ENCODE results near the gene CCDC134. TPM values are rescaled to one million over a fixed set of nuclear protein-coding genes. Genes with fewer than 3 reads are reported as not detected.

The CCDC134 gene
- total RNA-seq, 4 donors from 2014 or later, result 10.1 to 22.0 (median 15.2) TPM

DNA sequence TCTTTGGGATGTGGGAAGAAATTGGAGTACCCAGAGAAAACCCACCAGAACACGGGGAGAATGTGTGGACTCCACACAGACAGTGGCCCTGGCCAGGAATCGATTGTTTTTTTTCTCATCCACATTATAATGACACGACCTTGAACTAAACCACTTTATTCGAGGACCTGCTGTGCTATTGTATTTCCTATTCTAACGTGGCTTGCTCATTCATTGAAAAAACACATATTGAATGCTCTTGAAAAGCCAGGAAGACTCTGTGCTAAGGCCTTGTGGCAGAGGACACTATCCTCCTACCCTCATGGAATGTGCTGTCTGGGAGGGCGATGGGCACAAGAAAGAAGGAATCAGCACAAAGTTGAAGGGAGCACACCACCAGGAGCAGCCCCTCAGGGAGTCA is 23.3 kb downstream of the CCDC134 start:
- no peaks in the 10 kb centered on the region for H3K9me3 ChIP-seq
- DNase-seq (ENCODE audit: low spot score in 2 of 2), result no peak
- no peak for TF ChIP-seq POLR2AphosphoS5 (IDR thresholded peaks at IDR 0.05)
- TF ChIP-seq EP300 (IDR thresholded peaks at IDR 0.05), result no peak
- TF ChIP-seq, protein P1, sequence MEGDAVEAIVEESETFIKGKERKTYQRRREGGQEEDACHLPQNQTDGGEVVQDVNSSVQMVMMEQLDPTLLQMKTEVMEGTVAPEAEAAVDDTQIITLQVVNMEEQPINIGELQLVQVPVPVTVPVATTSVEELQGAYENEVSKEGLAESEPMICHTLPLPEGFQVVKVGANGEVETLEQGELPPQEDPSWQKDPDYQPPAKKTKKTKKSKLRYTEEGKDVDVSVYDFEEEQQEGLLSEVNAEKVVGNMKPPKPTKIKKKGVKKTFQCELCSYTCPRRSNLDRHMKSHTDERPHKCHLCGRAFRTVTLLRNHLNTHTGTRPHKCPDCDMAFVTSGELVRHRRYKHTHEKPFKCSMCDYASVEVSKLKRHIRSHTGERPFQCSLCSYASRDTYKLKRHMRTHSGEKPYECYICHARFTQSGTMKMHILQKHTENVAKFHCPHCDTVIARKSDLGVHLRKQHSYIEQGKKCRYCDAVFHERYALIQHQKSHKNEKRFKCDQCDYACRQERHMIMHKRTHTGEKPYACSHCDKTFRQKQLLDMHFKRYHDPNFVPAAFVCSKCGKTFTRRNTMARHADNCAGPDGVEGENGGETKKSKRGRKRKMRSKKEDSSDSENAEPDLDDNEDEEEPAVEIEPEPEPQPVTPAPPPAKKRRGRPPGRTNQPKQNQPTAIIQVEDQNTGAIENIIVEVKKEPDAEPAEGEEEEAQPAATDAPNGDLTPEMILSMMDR (IDR thresholded peaks at IDR 0.05), result no peak
- TF ChIP-seq POLR2A (IDR thresholded peaks at IDR 0.05), result no peak
- no peak overlapping the region for H3K27ac ChIP-seq
- H3K4me3 ChIP-seq, result no peak overlapping the region
- peaks cover 12% of the 10 kb centered on the region for H3K4me1 ChIP-seq
- no peaks in the 10 kb centered on the region for H3K36me3 ChIP-seq
- WGBS, result 93% methylated on average over 6 of the region's 6 CpGs
- H3K27me3 ChIP-seq, result no peaks in the 10 kb centered on the region

DNA sequence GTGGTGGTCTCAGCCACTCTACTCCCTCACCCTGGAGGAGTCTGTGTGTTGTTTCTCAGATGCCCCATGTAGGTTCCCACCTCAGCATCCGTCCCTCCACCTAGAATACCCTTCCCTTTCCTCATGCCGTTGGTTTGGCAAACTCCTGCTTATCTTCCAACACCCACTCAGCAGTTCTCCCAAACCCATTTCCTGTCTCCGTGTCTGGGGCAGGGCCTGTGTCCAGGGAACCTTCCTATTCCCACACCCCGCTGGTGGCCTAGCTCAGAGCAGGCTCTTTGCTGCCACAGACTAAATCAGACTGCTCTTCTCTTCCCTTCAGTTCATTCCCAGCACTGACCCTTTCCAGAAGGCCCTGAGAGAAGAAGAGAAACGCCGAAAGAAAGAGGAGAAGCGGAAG is 24.9 kb downstream of the CCDC134 start:
- Histone ChIP-seq H3K36me3 (no peaks in the 10 kb centered on the region), H3K4me1 (peaks cover 12% of the 10 kb centered on the region), H3K27ac (no peak overlapping the region), H3K27me3 (no peaks in the 10 kb centered on the region), H3K4me3 (no peak overlapping the region), H3K9me3 (no peaks in the 10 kb centered on the region)
- TF ChIP-seq POLR2AphosphoS5 (IDR thresholded peaks at IDR 0.05), result no peak
- TF ChIP-seq, protein P1 (IDR thresholded peaks at IDR 0.05), result no peak
- no peak for TF ChIP-seq POLR2A (IDR thresholded peaks at IDR 0.05)
- no peak for TF ChIP-seq EP300 (IDR thresholded peaks at IDR 0.05)
- DNase-seq (ENCODE audit: low spot score in 2 of 2), result no peak
- WGBS, result 72% methylated on average over 7 of the region's 7 CpGs

DNA sequence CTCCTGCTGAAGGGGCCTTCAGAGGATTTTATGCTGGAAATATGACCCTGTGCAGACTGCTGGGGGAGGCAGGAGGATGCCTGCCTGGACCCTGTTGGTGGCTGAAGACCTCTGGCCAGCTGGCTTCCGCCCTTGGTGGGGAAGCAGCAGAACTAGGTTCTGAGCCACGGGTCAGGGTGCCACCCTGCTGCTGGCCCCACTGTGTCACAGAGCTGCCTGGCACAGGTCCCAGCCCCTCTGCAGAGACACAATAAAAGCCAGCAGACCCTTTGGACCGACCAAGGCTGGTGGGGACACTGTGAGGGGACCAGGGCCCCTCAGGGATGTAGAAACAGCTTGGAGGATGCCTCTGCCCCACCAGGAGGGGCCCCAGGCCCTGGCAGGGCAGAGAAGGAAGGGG is 25.5 kb downstream of the CCDC134 start:
- Histone ChIP-seq H3K27me3 (no peaks in the 10 kb centered on the region), H3K36me3 (no peaks in the 10 kb centered on the region), H3K27ac (no peak overlapping the region), H3K4me1 (peaks cover 13% of the 10 kb centered on the region), H3K9me3 (no peaks in the 10 kb centered on the region), H3K4me3 (no peak overlapping the region)
- no peak for DNase-seq (ENCODE audit: low spot score in 2 of 2)
- 61% methylated on average over 2 of the region's 3 CpGs for WGBS
- TF ChIP-seq POLR2AphosphoS5 (IDR thresholded peaks at IDR 0.05) (no peak), POLR2A (IDR thresholded peaks at IDR 0.05) (no peak), EP300 (IDR thresholded peaks at IDR 0.05) (no peak)
- TF ChIP-seq, protein P1 (IDR thresholded peaks at IDR 0.05), result no peak

DNA sequence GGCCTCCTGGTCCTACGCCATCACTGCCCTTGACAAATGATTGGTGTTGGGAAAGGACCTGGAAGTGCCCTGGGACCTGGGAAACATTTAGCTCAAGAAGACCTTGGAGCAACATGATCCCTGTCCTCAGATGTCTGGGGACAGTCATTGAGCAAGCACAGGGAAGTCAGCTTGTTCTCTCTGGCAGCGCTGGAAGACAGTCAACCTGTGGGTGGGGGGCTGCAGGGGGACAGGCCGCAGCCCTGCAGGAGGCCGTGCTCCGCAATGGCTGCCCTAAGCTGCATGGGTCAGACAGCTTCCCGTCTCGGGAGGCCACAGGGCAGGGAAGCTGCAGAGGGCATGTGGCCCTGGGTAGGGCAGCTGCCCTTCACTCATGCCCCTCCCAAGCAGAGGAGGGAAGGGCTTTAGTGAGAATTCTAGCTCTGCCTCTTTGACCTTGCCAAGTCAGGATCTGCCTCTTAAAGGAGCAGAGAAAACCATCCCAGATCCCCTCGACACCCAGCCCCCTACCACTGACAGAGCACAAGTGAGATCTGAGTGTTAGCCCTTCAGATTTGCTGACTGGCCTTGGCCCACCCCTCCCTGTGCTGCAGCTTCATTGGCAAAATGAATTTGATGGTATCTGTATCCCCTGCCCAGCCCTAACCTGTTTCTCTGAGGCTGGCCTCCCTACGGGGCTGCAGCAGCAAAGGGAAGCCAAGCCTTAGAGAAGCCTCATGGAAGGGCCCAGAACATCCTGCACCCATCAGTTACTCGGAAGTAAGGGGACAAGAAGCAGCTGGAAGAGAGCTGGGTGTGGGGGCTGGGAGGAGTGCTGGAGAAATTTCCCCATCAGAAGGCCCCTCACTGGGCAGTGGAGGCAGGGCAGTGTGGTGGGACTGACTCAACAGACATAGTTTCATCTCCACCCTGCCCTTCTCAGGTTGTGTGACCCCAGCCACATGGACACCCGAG is 26.2 kb downstream of the CCDC134 start:
- WGBS, result 65% methylated on average over 9 of the region's 11 CpGs
- no peak for DNase-seq (ENCODE audit: low spot score in 2 of 2)
- no peaks in the 10 kb centered on the region for H3K27me3 ChIP-seq
- peaks cover 20% of the 10 kb centered on the region for H3K4me1 ChIP-seq
- no peaks in the 10 kb centered on the region for H3K9me3 ChIP-seq
- H3K4me3 ChIP-seq, result no peak overlapping the region
- TF ChIP-seq POLR2A (IDR thresholded peaks at IDR 0.05), result no peak
- TF ChIP-seq EP300 (IDR thresholded peaks at IDR 0.05), result no peak
- TF ChIP-seq POLR2AphosphoS5 (IDR thresholded peaks at IDR 0.05), result no peak
- TF ChIP-seq, protein P1 (IDR thresholded peaks at IDR 0.05), result no peak
- no peaks in the 10 kb centered on the region for H3K36me3 ChIP-seq
- H3K27ac ChIP-seq, result no peak overlapping the region

DNA sequence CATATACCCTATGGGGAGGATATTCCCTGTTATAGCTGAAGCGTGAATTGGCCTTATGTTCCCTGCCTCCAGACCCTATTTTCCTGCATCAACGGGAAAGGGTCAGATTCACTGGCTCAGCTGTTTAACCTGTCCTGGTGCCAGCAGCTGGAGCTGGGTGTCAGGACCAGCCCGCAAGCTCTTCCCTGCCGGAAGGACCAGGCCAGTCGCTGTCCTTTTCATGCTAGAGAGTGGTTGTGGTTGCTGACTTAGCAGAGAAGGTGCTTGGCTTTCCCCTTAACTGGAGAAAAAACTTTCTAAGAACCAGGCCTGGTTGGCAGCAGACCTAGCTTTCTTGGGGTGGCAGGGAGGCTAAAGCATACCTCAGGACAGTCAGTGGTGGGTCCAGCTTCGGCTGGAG is 27.2 kb downstream of the CCDC134 start:
- TF ChIP-seq EP300 (IDR thresholded peaks at IDR 0.05), result no peak
- no peak for TF ChIP-seq POLR2A (IDR thresholded peaks at IDR 0.05)
- H3K27ac ChIP-seq, result no peak overlapping the region
- no peak for DNase-seq (ENCODE audit: low spot score in 2 of 2)
- H3K27me3 ChIP-seq, result no peaks in the 10 kb centered on the region
- WGBS, result 87% methylated on average over 5 of the region's 6 CpGs
- no peak overlapping the region for H3K4me3 ChIP-seq
- no peaks in the 10 kb centered on the region for H3K9me3 ChIP-seq
- no peaks in the 10 kb centered on the region for H3K36me3 ChIP-seq
- peaks cover 26% of the 10 kb centered on the region for H3K4me1 ChIP-seq

Data from suprapubic skin (tissue), 4 donors.